ENCODE data around the gene MYH10. TPM values are rescaled to one million over a fixed set of nuclear protein-coding genes. Genes with fewer than 3 reads are reported as not detected.

Gene MYH10
- total and polyA plus RNA-seq, 2 experiments from 2014 or later, result 75.6 to 87.8 TPM

DNA sequence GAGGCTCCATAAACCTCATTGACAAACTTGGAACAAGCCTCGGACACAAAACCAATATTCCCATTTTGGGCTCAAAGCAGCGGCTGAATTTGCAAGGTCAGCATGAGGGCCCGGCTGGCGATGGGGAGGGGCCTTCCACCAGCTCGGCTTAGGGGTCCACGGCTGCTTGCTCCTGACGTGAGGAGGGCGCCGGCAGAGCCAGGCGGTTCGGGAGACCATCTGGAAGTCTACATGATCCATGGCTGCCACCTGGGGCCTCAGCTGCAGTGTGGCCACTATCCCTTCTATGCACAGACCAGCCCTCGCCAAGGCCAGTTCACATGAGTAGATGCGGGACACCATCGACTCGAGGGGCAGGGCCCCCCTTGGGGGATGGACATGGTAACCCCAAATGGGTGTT, 155.7 kb downstream of the MYH10 start:
- DNase-seq (ENCODE audit: low spot score), result no peak
- H3K4me3 ChIP-seq, result no peak overlapping the region
- no peaks in the 10 kb centered on the region for H4K20me1 ChIP-seq (ENCODE audit: insufficient read depth, poor library complexity, severe bottlenecking)
- 91% methylated on average over 15 of the region's 15 CpGs for WGBS (ENCODE audit: low lambda C conversion rate, missing lambda C conversion rate)
- H3K36me3 ChIP-seq (replicated peaks; ENCODE audit: insufficient read depth, low read depth), result peaks cover 7% of the 10 kb centered on the region
- no peaks in the 10 kb centered on the region for H3K27me3 ChIP-seq
- H3K27ac ChIP-seq, result no peak overlapping the region
- TF ChIP-seq, protein P1, sequence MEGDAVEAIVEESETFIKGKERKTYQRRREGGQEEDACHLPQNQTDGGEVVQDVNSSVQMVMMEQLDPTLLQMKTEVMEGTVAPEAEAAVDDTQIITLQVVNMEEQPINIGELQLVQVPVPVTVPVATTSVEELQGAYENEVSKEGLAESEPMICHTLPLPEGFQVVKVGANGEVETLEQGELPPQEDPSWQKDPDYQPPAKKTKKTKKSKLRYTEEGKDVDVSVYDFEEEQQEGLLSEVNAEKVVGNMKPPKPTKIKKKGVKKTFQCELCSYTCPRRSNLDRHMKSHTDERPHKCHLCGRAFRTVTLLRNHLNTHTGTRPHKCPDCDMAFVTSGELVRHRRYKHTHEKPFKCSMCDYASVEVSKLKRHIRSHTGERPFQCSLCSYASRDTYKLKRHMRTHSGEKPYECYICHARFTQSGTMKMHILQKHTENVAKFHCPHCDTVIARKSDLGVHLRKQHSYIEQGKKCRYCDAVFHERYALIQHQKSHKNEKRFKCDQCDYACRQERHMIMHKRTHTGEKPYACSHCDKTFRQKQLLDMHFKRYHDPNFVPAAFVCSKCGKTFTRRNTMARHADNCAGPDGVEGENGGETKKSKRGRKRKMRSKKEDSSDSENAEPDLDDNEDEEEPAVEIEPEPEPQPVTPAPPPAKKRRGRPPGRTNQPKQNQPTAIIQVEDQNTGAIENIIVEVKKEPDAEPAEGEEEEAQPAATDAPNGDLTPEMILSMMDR (IDR thresholded peaks at IDR 0.05; ENCODE audit: poor library complexity), result no peak
- no peak for TF ChIP-seq EZH2phosphoT487 (IDR thresholded peaks at IDR 0.05; ENCODE audit: low read depth, severe bottlenecking, unreplicated experiment)
- TF ChIP-seq EZH2 (IDR thresholded peaks at IDR 0.05; ENCODE audit: borderline replicate concordance), result no peak
- H3K4me1 ChIP-seq (ENCODE audit: insufficient read depth), result peaks cover 5% of the 10 kb centered on the region
- H3K9me3 ChIP-seq (ENCODE audit: low read depth), result no peaks in the 10 kb centered on the region
- H2AFZ ChIP-seq, result no peak overlapping the region
- H3K9me2 ChIP-seq (replicated peaks; ENCODE audit: insufficient read depth), result no peaks in the 10 kb centered on the region
- H3K4me2 ChIP-seq, result no peak overlapping the region
- no peaks in the 10 kb centered on the region for H3K79me2 ChIP-seq

DNA sequence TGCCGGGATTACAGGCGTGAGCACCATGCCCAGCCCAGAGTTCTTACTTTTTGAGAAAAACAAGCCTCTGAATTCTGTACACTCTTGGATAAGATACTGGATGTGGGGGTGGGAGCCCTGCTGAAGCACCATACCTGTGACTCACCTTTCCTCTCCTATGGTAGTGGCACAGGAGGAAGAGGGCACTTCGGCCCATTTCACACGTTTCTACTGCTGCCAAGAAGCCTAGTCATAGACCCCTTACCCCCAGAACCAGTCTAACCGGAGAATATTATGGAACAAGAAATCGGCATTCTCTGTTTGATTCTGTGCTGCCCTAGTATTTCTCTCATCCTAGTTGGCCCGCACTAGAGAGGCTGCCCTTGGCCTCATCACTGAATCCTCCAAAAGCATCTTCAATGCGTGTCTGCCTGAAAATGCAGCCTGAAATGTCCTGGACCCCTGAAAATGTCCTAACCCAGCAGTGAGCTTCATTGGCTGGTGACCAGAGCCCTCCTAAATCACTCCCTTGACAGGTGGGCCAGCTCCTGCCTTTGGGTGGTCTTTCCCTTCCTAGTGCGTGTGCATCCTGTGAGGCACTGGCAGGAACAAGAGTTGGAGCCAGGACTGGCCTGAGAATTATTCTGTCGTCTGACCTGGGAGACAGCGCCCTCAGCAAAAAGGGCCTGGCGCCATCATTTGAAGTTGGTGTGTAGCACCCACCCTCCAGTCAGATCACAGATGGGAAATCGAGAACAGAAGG, 156.9 kb downstream of the MYH10 start:
- Histone ChIP-seq H3K4me2 (no peak overlapping the region), H3K4me3 (no peak overlapping the region), H3K4me1 (ENCODE audit: insufficient read depth) (peaks cover 5% of the 10 kb centered on the region), H2AFZ (no peak overlapping the region), H3K9me3 (ENCODE audit: low read depth) (no peaks in the 10 kb centered on the region), H4K20me1 (ENCODE audit: insufficient read depth, poor library complexity, severe bottlenecking) (peaks cover 5% of the 10 kb centered on the region), H3K36me3 (replicated peaks; ENCODE audit: insufficient read depth, low read depth) (no peaks in the 10 kb centered on the region), H3K27ac (no peak overlapping the region), H3K79me2 (peaks cover 3% of the 10 kb centered on the region), H3K9me2 (replicated peaks; ENCODE audit: insufficient read depth) (no peaks in the 10 kb centered on the region), H3K27me3 (no peaks in the 10 kb centered on the region)
- WGBS (ENCODE audit: low lambda C conversion rate, missing lambda C conversion rate), result 94% methylated on average over 13 of the region's 13 CpGs
- TF ChIP-seq EZH2phosphoT487 (IDR thresholded peaks at IDR 0.05; ENCODE audit: low read depth, severe bottlenecking, unreplicated experiment), result no peak
- no peak for TF ChIP-seq EZH2 (IDR thresholded peaks at IDR 0.05; ENCODE audit: borderline replicate concordance)
- TF ChIP-seq, protein P1 (IDR thresholded peaks at IDR 0.05; ENCODE audit: poor library complexity), result no peak
- DNase-seq (ENCODE audit: low spot score), result no peak

DNA sequence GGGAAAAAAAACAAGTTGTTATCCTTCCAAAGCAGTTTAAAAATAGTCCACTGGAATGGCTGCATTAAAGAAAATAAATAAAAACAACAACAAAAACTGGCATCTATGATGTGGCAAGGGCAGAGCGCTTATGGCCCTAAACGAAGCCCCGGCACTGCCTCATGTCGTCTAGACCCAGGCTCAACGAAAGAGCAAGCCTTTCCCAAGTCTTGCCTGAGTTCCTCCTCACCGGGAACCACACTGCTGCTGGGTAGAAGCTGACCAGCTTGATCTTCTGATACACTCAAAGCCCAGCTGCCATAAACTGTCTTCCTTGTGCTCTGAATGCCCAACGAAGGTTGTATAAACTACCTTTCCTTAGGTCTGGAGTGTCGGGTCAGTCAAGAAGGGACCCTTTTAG, 157.9 kb downstream of the MYH10 start:
- no peak for DNase-seq (ENCODE audit: low spot score)
- H3K9me2 ChIP-seq (replicated peaks; ENCODE audit: insufficient read depth), result no peaks in the 10 kb centered on the region
- 97% methylated on average over 8 of the region's 8 CpGs for WGBS (ENCODE audit: low lambda C conversion rate, missing lambda C conversion rate)
- no peaks in the 10 kb centered on the region for H3K36me3 ChIP-seq (replicated peaks; ENCODE audit: insufficient read depth, low read depth)
- H3K4me1 ChIP-seq (ENCODE audit: insufficient read depth), result no peaks in the 10 kb centered on the region
- peaks cover 3% of the 10 kb centered on the region for H3K79me2 ChIP-seq
- no peak overlapping the region for H3K4me2 ChIP-seq
- TF ChIP-seq EZH2 (IDR thresholded peaks at IDR 0.05; ENCODE audit: borderline replicate concordance) (no peak), EZH2phosphoT487 (IDR thresholded peaks at IDR 0.05; ENCODE audit: low read depth, severe bottlenecking, unreplicated experiment) (no peak)
- TF ChIP-seq, protein P1 (IDR thresholded peaks at IDR 0.05; ENCODE audit: poor library complexity), result no peak
- H3K27me3 ChIP-seq, result no peaks in the 10 kb centered on the region
- peaks cover 5% of the 10 kb centered on the region for H4K20me1 ChIP-seq (ENCODE audit: insufficient read depth, poor library complexity, severe bottlenecking)
- no peak overlapping the region for H2AFZ ChIP-seq
- H3K9me3 ChIP-seq (ENCODE audit: low read depth), result no peaks in the 10 kb centered on the region
- no peak overlapping the region for H3K4me3 ChIP-seq
- no peak overlapping the region for H3K27ac ChIP-seq
